Left lung (tissue), 10 donors: ENCODE results near the gene NBAS. TPM values are rescaled to one million over a fixed set of nuclear protein-coding genes. Genes with fewer than 3 reads are reported as not detected.
"Not testable (repeated sequence)": the region's sequence is repeated elsewhere in the genome, so short reads cannot be mapped to it uniquely, and the experiment has no call there.

Source experiments
- ATAC-seq: fragments of 200-7000 bp; cut with Tn5 transposase; one replicate; pipeline ENCODE4 v1.9.1; 2020; ENCODE audit warnings: moderate library complexity
- DNase-seq, 4 donors: peaks; one replicate each; pipeline ENCODE4 v3.0.0-alpha.2; 2013 to 2020
- H3K27ac ChIP-seq, 2 donors: fragments of 200-600 bp; sonication (generic) in 1 of 2; one replicate each; pipeline versions ENCODE4 v1.5.0 to v1.8.0; 2020 to 2021
- H3K27me3 ChIP-seq, 2 donors: fragments of 200-600 bp; sonication (generic) in 1 of 2; one replicate each; pipeline versions ENCODE4 v1.5.0 to v1.8.0; 2020 to 2021
- H3K36me3 ChIP-seq, 2 donors: fragments of 200-600 bp; sonication (generic) in 1 of 2; one replicate each; pipeline versions ENCODE4 v1.5.0 to v1.8.0; 2020 to 2021
- H3K4me1 ChIP-seq, 2 donors: fragments of 200-600 bp; one replicate each; pipeline ENCODE4 v1.8.0; 2021
- H3K4me3 ChIP-seq, 2 donors: fragments of 200-600 bp; sonication (generic) in 1 of 2; one replicate each; pipeline versions ENCODE4 v1.5.0 to v1.8.0; 2020 to 2021; ENCODE audit warnings: mild to moderate bottlenecking in 1 of 2
- H3K9me3 ChIP-seq, 2 donors: fragments of 200-600 bp; sonication (generic) in 1 of 2; one replicate each; pipeline versions ENCODE4 v1.5.0 to v1.8.0; 2020 to 2021
- CTCF ChIP-seq, 2 donors: fragments of 200-600 bp; sonication (generic) in 1 of 2; IDR thresholded peaks; one replicate each; pipeline versions ENCODE4 v1.5.0 to v1.8.0; 2021; ENCODE audit warnings: antibody characterized with exemption in 2 of 2
- intact Hi-C, 2 donors: fragments of 100-400 bp; cut with DNase I; formaldehyde crosslinking; loops; one replicate each; pipeline versions ENCODE4 v1.11.2 to v1.14.2; 2022
- polyA plus RNA-seq, 6 donors: library from polyadenylated mRNA; unstranded; fragments of 120-200 nt; gene quantifications; one replicate each; pipeline ENCODE4 v1.2.1, GENCODE V29; 2013; ENCODE audit not compliant: insufficient read length in 6 of 6
- total RNA-seq, 2 donors: library from RNA; stranded (reverse); fragmentation: NEBNext Ultra II Directional; extraction: Animal tissue kit (Norgen Biotek cat#: 25700); gene quantifications; one replicate each; pipeline ENCODE4 v1.2.1, GENCODE V29; 2021
- donor health status: DM: no; HTN: yes; CAD: no.
- donor health status: DM: no; HTN: no; CAD: no.

NBAS gene
- total and polyA plus RNA-seq, 8 donors: 36.6 to 57.4 (median 46.3) TPM

GRCh38 chr2:15504882-15505663 lies 56.1 kb downstream of the NBAS start:
- Histone ChIP-seq H3K9me3 (no peaks in the 10 kb centered on the region), H3K27ac (no peak overlapping the region), H3K4me1 (no peaks in the 10 kb centered on the region), H3K36me3 (peaks cover 0 to 66% of the 10 kb centered on the region in 2 donors), H3K27me3 (no peaks in the 10 kb centered on the region), H3K4me3 (no peak overlapping the region)
- ATAC-seq (no peak), DNase-seq (no peak)
- intact Hi-C loops: no loop called here
- TF ChIP-seq CTCF (IDR thresholded peaks at IDR 0.05): no peak

DNA sequence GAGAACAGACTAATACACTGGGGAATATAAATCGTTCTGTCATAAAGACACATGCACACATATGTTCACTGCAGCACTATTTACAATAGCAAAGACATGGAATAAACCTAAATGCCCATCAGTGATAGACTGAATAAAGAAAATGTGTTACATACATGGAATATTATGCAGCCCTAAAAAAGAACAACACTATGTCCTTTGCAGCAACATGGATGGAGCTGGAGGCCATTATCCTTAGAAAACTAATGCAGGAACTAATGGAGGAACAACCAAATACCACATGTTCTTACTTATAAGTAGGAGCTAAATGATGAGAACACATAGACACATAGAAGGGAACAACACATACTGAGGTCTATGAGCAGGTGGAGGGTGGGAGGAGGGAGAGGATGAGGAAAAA lies 61.9 kb downstream of the NBAS start:
- H3K27ac ChIP-seq, H3K9me3 ChIP-seq, DNase-seq, ATAC-seq, H3K27me3 ChIP-seq, H3K4me1 ChIP-seq, H3K4me3 ChIP-seq, intact Hi-C loops: not testable (repeated sequence)
- H3K36me3 ChIP-seq: peaks cover 0 to 47% of the 10 kb centered on the region in 2 donors

- Histone ChIP-seq H3K4me3 (no peak overlapping the region), H3K36me3 (peaks cover 0 to 40% of the 10 kb centered on the region in 2 donors), H3K4me1 (no peaks in the 10 kb centered on the region), H3K9me3 (peaks cover 0 to 5% of the 10 kb centered on the region in 2 donors), H3K27me3 (no peaks in the 10 kb centered on the region), H3K27ac (no peak overlapping the region)
- no peak for TF ChIP-seq CTCF (IDR thresholded peaks at IDR 0.05)
- DNase-seq: no peak
- no peak for ATAC-seq
- intact Hi-C loops: no loop called here
Measured at GRCh38 chr2:15498554-15498953, 62.6 kb downstream of the NBAS start.

DNA sequence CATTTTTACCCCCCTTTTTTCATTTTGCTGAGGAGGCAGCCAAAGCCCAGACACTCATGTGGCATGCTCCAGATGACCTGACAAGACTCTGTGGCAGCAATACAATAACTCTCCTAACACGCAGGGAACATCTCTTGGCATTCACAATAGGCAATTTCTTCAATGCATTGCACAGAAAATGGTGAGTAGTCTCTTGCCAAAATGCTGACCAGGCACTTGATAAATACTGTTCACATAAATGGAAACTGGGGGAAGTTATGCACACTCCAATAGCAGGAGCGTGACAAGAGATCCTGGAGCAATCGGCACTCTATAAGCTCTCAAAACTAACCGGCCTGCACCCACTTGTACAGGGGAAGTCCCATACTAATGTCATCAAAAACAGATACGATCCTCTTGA lies 66.3 kb downstream of the NBAS start:
- Histone ChIP-seq H3K4me1 (no peaks in the 10 kb centered on the region), H3K27ac (no peak overlapping the region), H3K36me3 (peaks cover 0 to 13% of the 10 kb centered on the region in 2 donors), H3K9me3 (peaks cover 0 to 5% of the 10 kb centered on the region in 2 donors), H3K4me3 (no peak overlapping the region), H3K27me3 (no peaks in the 10 kb centered on the region)
- intact Hi-C loops: no loop called here
- DNase-seq: no peak
- no peak for TF ChIP-seq CTCF (IDR thresholded peaks at IDR 0.05)
- peak; percentile 29 for ATAC-seq

DNA sequence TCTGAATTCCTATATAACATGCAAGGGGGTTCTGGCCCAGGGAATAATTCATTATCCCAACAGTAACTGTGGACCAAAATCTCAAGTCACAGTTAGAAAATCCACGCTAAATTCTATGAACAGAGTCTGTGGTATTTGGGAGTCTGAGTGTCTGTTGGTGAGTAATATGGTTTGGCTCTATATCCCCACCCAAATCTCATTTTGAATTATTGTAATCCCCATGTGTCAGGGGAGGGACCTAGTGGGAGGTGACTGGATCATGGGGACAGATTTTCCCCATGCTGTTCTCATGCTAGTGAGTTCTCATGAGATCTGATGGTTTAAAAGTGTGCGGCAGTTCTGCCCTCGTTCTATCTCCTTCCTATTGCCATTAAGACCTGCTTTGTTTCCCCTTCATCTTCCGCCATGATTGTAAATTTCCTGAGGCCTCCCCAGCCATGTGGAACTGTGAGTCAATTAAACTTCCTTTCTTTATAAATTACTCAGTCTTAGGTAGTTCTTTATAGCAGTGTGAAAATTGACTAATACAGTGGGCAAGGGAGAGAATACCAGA lies 68.3 kb downstream of the NBAS start:
- Histone ChIP-seq H3K9me3 (no peaks in the 10 kb centered on the region), H3K27me3 (no peaks in the 10 kb centered on the region), H3K36me3 (peaks cover 4 to 5% of the 10 kb centered on the region in 2 donors), H3K27ac (no peak overlapping the region), H3K4me1 (no peaks in the 10 kb centered on the region), H3K4me3 (no peak overlapping the region)
- DNase-seq (no peak), ATAC-seq (no peak)
- TF ChIP-seq CTCF (IDR thresholded peaks at IDR 0.05): no peak
- intact Hi-C loops: no loop called here
